Loucy (cell line): ENCODE results near the gene GPR137C.

Experiments used
- H2AFZ ChIP-seq: fragments of 200-600 bp; sonication (generic); 2 replicates; pipeline ENCODE4 v1.6.0; 2016; ENCODE audit warnings: antibody characterized with exemption, mild to moderate bottlenecking, low read length, moderate library complexity
- H3F3A ChIP-seq: fragments of 200-600 bp; 2 replicates; pipeline ENCODE4 v1.6.0; 2016; ENCODE audit warnings: antibody characterized with exemption, low read depth, mild to moderate bottlenecking
- H3K27me3 ChIP-seq: fragments of 200-600 bp; sonication (generic); 2 replicates; pipeline ENCODE4 v1.6.1; 2014; ENCODE audit warnings: low read length, mild to moderate bottlenecking; ENCODE audit not compliant: insufficient read depth, poor library complexity, severe bottlenecking
- H3K36me3 ChIP-seq: fragments of 200-600 bp; sonication (generic); 2 replicates; pipeline ENCODE4 v1.6.1; 2016; ENCODE audit warnings: low read length; ENCODE audit not compliant: insufficient read depth
- H3K4me1 ChIP-seq: fragments of 200-600 bp; sonication (generic); 2 replicates; pipeline ENCODE4 v1.5.1; 2014; ENCODE audit warnings: low read length, mild to moderate bottlenecking; ENCODE audit not compliant: insufficient read depth, poor library complexity, severe bottlenecking
- H3K4me2 ChIP-seq: fragments of 200-600 bp; sonication (generic); 2 replicates; pipeline ENCODE4 v1.6.0; 2014; ENCODE audit warnings: antibody characterized with exemption, low read length, low read depth, mild to moderate bottlenecking; ENCODE audit not compliant: poor library complexity, severe bottlenecking
- H3K4me3 ChIP-seq: fragments of 200-600 bp; sonication (generic); 2 replicates; pipeline ENCODE4 v1.5.1; 2014; ENCODE audit warnings: low read length, mild to moderate bottlenecking, mixed read lengths; ENCODE audit not compliant: poor library complexity, severe bottlenecking
- H3K79me2 ChIP-seq: fragments of 200-600 bp; sonication (generic); 2 replicates; pipeline ENCODE4 v1.6.1; 2014; ENCODE audit warnings: low read length; ENCODE audit not compliant: insufficient read depth
- H3K9ac ChIP-seq: fragments of 200-600 bp; sonication (generic); 2 replicates; pipeline ENCODE4 v1.6.0; 2014; ENCODE audit warnings: mild to moderate bottlenecking, low read depth, low read length, moderate library complexity; ENCODE audit not compliant: poor library complexity, severe bottlenecking
- H3K9me2 ChIP-seq: fragments of 200-600 bp; sonication (generic); replicated peaks from 2 replicates; pipeline ENCODE4 v1.6.1; 2016; ENCODE audit warnings: low read depth, low read length, mixed read lengths
- H3K9me3 ChIP-seq: fragments of 200-600 bp; sonication (generic); 2 replicates; pipeline ENCODE4 v1.6.1; 2014; ENCODE audit warnings: mild to moderate bottlenecking, antibody characterized with exemption, low read length, low read depth; ENCODE audit not compliant: insufficient read depth
- H4K20me1 ChIP-seq: fragments of 200-600 bp; sonication (generic); 2 replicates; pipeline ENCODE4 v1.6.0; 2014; ENCODE audit warnings: antibody characterized with exemption, low read length, mild to moderate bottlenecking; ENCODE audit not compliant: insufficient read depth, poor library complexity, severe bottlenecking
- CTCF ChIP-seq: fragments of 200-600 bp; sonication (generic); conservative IDR thresholded peaks from 2 replicates; pipeline ENCODE4 v1.5.1; 2014; ENCODE audit warnings: mild to moderate bottlenecking, antibody characterized with exemption, low read length
- EZH2phosphoT487 ChIP-seq: fragments of 200-600 bp; IDR thresholded peaks from 2 replicates; pipeline ENCODE4 v1.6.1; 2018; ENCODE audit warnings: antibody characterized with exemption, mild to moderate bottlenecking, moderate library complexity, borderline replicate concordance

Gene GPR137C

GRCh38 chr14:52609445-52610044, 56.9 kb downstream of the GPR137C start:
- Histone ChIP-seq H2AFZ (no peak overlapping the region), H3F3A (no peaks in the 10 kb centered on the region), H3K9ac (no peak overlapping the region), H3K4me3 (no peak overlapping the region), H3K4me2 (no peak overlapping the region), H3K79me2 (no peaks in the 10 kb centered on the region), H3K4me1 (no peaks in the 10 kb centered on the region), H4K20me1 (no peaks in the 10 kb centered on the region), H3K27me3 (no peaks in the 10 kb centered on the region), H3K9me3 (no peaks in the 10 kb centered on the region), H3K9me2 (no peaks in the 10 kb centered on the region), H3K36me3 (no peaks in the 10 kb centered on the region)
- no peak for TF ChIP-seq EZH2phosphoT487
- TF ChIP-seq CTCF, result no peak

- Histone ChIP-seq H2AFZ (no peak overlapping the region), H3K9me3 (no peaks in the 10 kb centered on the region), H3F3A (no peaks in the 10 kb centered on the region), H3K4me2 (no peak overlapping the region), H3K79me2 (no peaks in the 10 kb centered on the region), H3K9ac (no peak overlapping the region), H3K27me3 (no peaks in the 10 kb centered on the region), H3K36me3 (no peaks in the 10 kb centered on the region), H3K9me2 (no peaks in the 10 kb centered on the region), H4K20me1 (no peaks in the 10 kb centered on the region), H3K4me1 (no peaks in the 10 kb centered on the region), H3K4me3 (no peak overlapping the region)
- TF ChIP-seq CTCF (no peak), EZH2phosphoT487 (no peak)
Observed at GRCh38 chr14:52610187-52610586, 57.6 kb downstream of the GPR137C start.

- TF ChIP-seq CTCF, result no peak
- TF ChIP-seq EZH2phosphoT487, result no peak
- Histone ChIP-seq H3K4me1 (no peaks in the 10 kb centered on the region), H3K9ac (no peak overlapping the region), H3K27me3 (no peaks in the 10 kb centered on the region), H3K79me2 (no peaks in the 10 kb centered on the region), H3K4me2 (no peak overlapping the region), H2AFZ (no peak overlapping the region), H3K4me3 (no peak overlapping the region), H3K36me3 (no peaks in the 10 kb centered on the region), H4K20me1 (no peaks in the 10 kb centered on the region), H3K9me3 (no peaks in the 10 kb centered on the region), H3F3A (no peaks in the 10 kb centered on the region), H3K9me2 (no peaks in the 10 kb centered on the region)
Observed at GRCh38 chr14:52618602-52619001, 66.0 kb downstream of the GPR137C start.
